Mesenchymal stem cell (in vitro differentiated cells and primary cell): Measurements from ENCODE around the gene PRF1.

Experiments used
- DNase-seq: peaks from one replicate; pipeline ENCODE4 v3.0.0-alpha.2; 2013
- H2AFZ ChIP-seq: one replicate; pipeline ENCODE4 v1.6.1; 2013; ENCODE audit warnings: low read depth, mild to moderate bottlenecking, control low read depth, inconsistent platforms, low read length, moderate library complexity
- H2AK5ac ChIP-seq: 2 replicates; pipeline ENCODE4 v1.6.1; 2013; ENCODE audit warnings: low read length, moderate library complexity, mild to moderate bottlenecking, inconsistent platforms; ENCODE audit not compliant: severe bottlenecking
- H2BK120ac ChIP-seq: one replicate; pipeline ENCODE4 v1.6.1; 2013; ENCODE audit warnings: low read depth, mild to moderate bottlenecking, inconsistent platforms, low read length, moderate library complexity
- H2BK12ac ChIP-seq, 2 experiments: one replicate each; pipeline ENCODE4 v1.6.1; 2013; ENCODE audit warnings: inconsistent platforms in 2 of 2, low read length in 2 of 2, mild to moderate bottlenecking in 2 of 2, moderate library complexity in 2 of 2, control low read depth in 1 of 2
- H2BK15ac ChIP-seq: one replicate; pipeline ENCODE4 v1.6.1; 2013; ENCODE audit warnings: mild to moderate bottlenecking, low read depth, inconsistent platforms; ENCODE audit not compliant: poor library complexity, severe bottlenecking
- H2BK5ac ChIP-seq: 2 replicates; pipeline ENCODE4 v1.6.1; 2013; ENCODE audit warnings: low read depth, mild to moderate bottlenecking, low read length, control low read depth, inconsistent platforms; ENCODE audit not compliant: poor library complexity, severe bottlenecking
- H3K14ac ChIP-seq, 2 experiments: one replicate each; pipeline ENCODE4 v1.6.1; 2013; ENCODE audit warnings: inconsistent platforms in 2 of 2, low read length in 2 of 2, control low read depth in 1 of 2, mild to moderate bottlenecking in 1 of 2, moderate library complexity in 1 of 2
- H3K18ac ChIP-seq, 2 experiments: one replicate each; pipeline ENCODE4 v1.6.1; 2013; ENCODE audit warnings: inconsistent platforms in 2 of 2, low read length in 2 of 2, control low read depth in 1 of 2, low read depth in 1 of 2, mild to moderate bottlenecking in 1 of 2
- H3K23ac ChIP-seq, 2 experiments: one replicate each; pipeline ENCODE4 v1.6.1; 2013; ENCODE audit warnings: inconsistent platforms in 2 of 2, low read length in 2 of 2, mild to moderate bottlenecking in 2 of 2, moderate library complexity in 2 of 2, control low read depth in 1 of 2
- H3K27ac ChIP-seq: 2 replicates; pipeline ENCODE4 v1.5.1; 2013; ENCODE audit warnings: mild to moderate bottlenecking, moderate library complexity, low read length, control low read depth, inconsistent platforms; ENCODE audit not compliant: poor library complexity, severe bottlenecking
- H3K27me3 ChIP-seq, 2 experiments: 2 replicates each; pipeline versions ENCODE4 v1.6.1 to v1.7.0; 2013; ENCODE audit warnings: low read length in 2 of 2, mild to moderate bottlenecking in 2 of 2, moderate library complexity in 2 of 2, control low read depth in 1 of 2, inconsistent platforms in 1 of 2; ENCODE audit not compliant: control insufficient read depth in 1 of 2, insufficient read depth in 1 of 2
- H3K36me3 ChIP-seq, 2 experiments: 2 replicates each; pipeline versions ENCODE4 v1.6.1 to v1.7.0; 2013; ENCODE audit warnings: low read length in 2 of 2, control low read depth in 1 of 2, inconsistent platforms in 1 of 2, low read depth in 1 of 2, mild to moderate bottlenecking in 1 of 2; ENCODE audit not compliant: insufficient read depth in 2 of 2, control insufficient read depth in 1 of 2
- H3K4ac ChIP-seq, 2 experiments: one replicate each; pipeline ENCODE4 v1.6.1; 2013; ENCODE audit warnings: inconsistent platforms in 2 of 2, low read length in 2 of 2, mild to moderate bottlenecking in 2 of 2, moderate library complexity in 2 of 2, control low read depth in 1 of 2, low read depth in 1 of 2
- H3K4me1 ChIP-seq: 2 replicates; pipeline ENCODE4 v1.6.1; 2013; ENCODE audit warnings: low read depth, low read length, control low read depth; ENCODE audit not compliant: control insufficient read depth, insufficient read depth
- H3K4me2 ChIP-seq: 2 replicates; pipeline ENCODE4 v1.6.1; 2013; ENCODE audit warnings: low read length, mild to moderate bottlenecking, inconsistent platforms; ENCODE audit not compliant: poor library complexity, severe bottlenecking
- H3K4me3 ChIP-seq, 2 experiments: 2 replicates each; pipeline versions ENCODE4 v1.5.1 to v1.7.0; 2013; ENCODE audit warnings: low read length in 2 of 2, mild to moderate bottlenecking in 2 of 2, control low read depth in 1 of 2, low read depth in 1 of 2; ENCODE audit not compliant: insufficient read depth in 1 of 2
- H3K79me1 ChIP-seq: replicated peaks from 2 replicates; pipeline ENCODE4 v1.6.1; 2013; ENCODE audit warnings: mild to moderate bottlenecking, control low read depth, low read length, inconsistent platforms; ENCODE audit not compliant: poor library complexity, severe bottlenecking
- H3K9ac ChIP-seq: 2 replicates; pipeline ENCODE4 v1.7.0; 2013; ENCODE audit warnings: mild to moderate bottlenecking, low read length, moderate library complexity
- H3K9me3 ChIP-seq: 2 replicates; pipeline ENCODE4 v1.7.0; 2013; ENCODE audit warnings: mild to moderate bottlenecking, low read length; ENCODE audit not compliant: control insufficient read depth
- H4K8ac ChIP-seq: one replicate; pipeline ENCODE4 v1.6.1; 2013; ENCODE audit warnings: inconsistent platforms, mild to moderate bottlenecking, low read length, moderate library complexity
- H4K91ac ChIP-seq: one replicate; pipeline ENCODE4 v1.6.1; 2013; ENCODE audit warnings: mild to moderate bottlenecking, low read length, inconsistent platforms
- WGBS: methylation state at CpG from one replicate; pipeline ENCODE4 v1.1.7; 2013; ENCODE audit warnings: mixed read lengths; 5-methylcytosine and 5-hydroxymethylcytosine counted together

Gene PRF1

GRCh38 chr10:70561558-70561957 lies 41.0 kb downstream of the PRF1 start:
- Histone ChIP-seq H2BK12ac (no peak overlapping the region), H3K27me3 (peaks cover 0 to 7% of the 10 kb centered on the region in 2 experiments), H4K8ac (no peak overlapping the region), H2BK120ac (no peak overlapping the region), H4K91ac (no peak overlapping the region), H2AK5ac (no peak overlapping the region), H3K79me1 (no peaks in the 10 kb centered on the region), H3K4ac (no peak overlapping the region), H3K18ac (no peak overlapping the region), H3K9ac (no peak overlapping the region), H2BK15ac (no peak overlapping the region), H2BK5ac (no peak overlapping the region), H3K4me1 (peaks cover 20% of the 10 kb centered on the region), H3K4me2 (no peak overlapping the region), H3K27ac (no peak overlapping the region), H2AFZ (no peak overlapping the region), H3K23ac (no peak overlapping the region), H3K4me3 (no peak overlapping the region), H3K9me3 (no peaks in the 10 kb centered on the region), H3K36me3 (no peaks in the 10 kb centered on the region), H3K14ac (no peak overlapping the region)
- no peak for DNase-seq
- WGBS: 88% methylated on average over 6 of the region's 6 CpGs

GRCh38 chr10:70561070-70561469 lies 41.5 kb downstream of the PRF1 start:
- peaks cover 20% of the 10 kb centered on the region for H3K4me1 ChIP-seq
- no peak overlapping the region for H3K4me2 ChIP-seq
- H3K18ac ChIP-seq: no peak overlapping the region
- no peak overlapping the region for H2AK5ac ChIP-seq
- no peak overlapping the region for H4K8ac ChIP-seq
- H2BK15ac ChIP-seq: no peak overlapping the region
- peaks cover 0 to 7% of the 10 kb centered on the region in 2 experiments for H3K27me3 ChIP-seq
- no peak overlapping the region for H4K91ac ChIP-seq
- no peak overlapping the region for H3K4me3 ChIP-seq
- H3K9me3 ChIP-seq: no peaks in the 10 kb centered on the region
- no peak overlapping the region for H3K9ac ChIP-seq
- no peak for DNase-seq
- H3K23ac ChIP-seq: no peak overlapping the region
- no peak overlapping the region for H2BK12ac ChIP-seq
- H3K4ac ChIP-seq: no peak overlapping the region
- no peak overlapping the region for H3K27ac ChIP-seq
- H3K14ac ChIP-seq: no peak overlapping the region
- H2BK120ac ChIP-seq: no peak overlapping the region
- H3K36me3 ChIP-seq: no peaks in the 10 kb centered on the region
- no peaks in the 10 kb centered on the region for H3K79me1 ChIP-seq
- no peak overlapping the region for H2BK5ac ChIP-seq
- no peak overlapping the region for H2AFZ ChIP-seq
- WGBS: 93% methylated on average over 10 of the region's 10 CpGs

- Histone ChIP-seq H3K27ac (no peak overlapping the region), H3K9ac (no peak overlapping the region), H3K14ac (no peak overlapping the region), H2BK120ac (no peak overlapping the region), H3K4me3 (no peak overlapping the region), H2AFZ (no peak overlapping the region), H2BK15ac (no peak overlapping the region), H3K36me3 (no peaks in the 10 kb centered on the region), H3K4ac (no peak overlapping the region), H3K4me2 (no peak overlapping the region), H4K8ac (no peak overlapping the region), H4K91ac (no peak overlapping the region), H2AK5ac (no peak overlapping the region), H2BK5ac (no peak overlapping the region), H3K9me3 (no peaks in the 10 kb centered on the region), H3K4me1 (peaks cover 20% of the 10 kb centered on the region), H3K23ac (no peak overlapping the region), H2BK12ac (no peak overlapping the region), H3K79me1 (no peaks in the 10 kb centered on the region), H3K18ac (no peak overlapping the region), H3K27me3 (peaks cover 0 to 7% of the 10 kb centered on the region in 2 experiments)
- 91% methylated on average over 14 of the region's 14 CpGs for WGBS
- DNase-seq: no peak
Measured at GRCh38 chr10:70560511-70560941, 42.0 kb downstream of the PRF1 start.

GRCh38 chr10:70559861-70560260 lies 42.7 kb downstream of the PRF1 start:
- no peak overlapping the region for H3K4me3 ChIP-seq
- 82% methylated on average over 5 of the region's 5 CpGs for WGBS
- H3K4me2 ChIP-seq: no peak overlapping the region
- H3K79me1 ChIP-seq: no peaks in the 10 kb centered on the region
- no peak overlapping the region for H2BK5ac ChIP-seq
- H4K91ac ChIP-seq: no peak overlapping the region
- no peak overlapping the region for H3K14ac ChIP-seq
- no peaks in the 10 kb centered on the region for H3K9me3 ChIP-seq
- no peaks in the 10 kb centered on the region for H3K36me3 ChIP-seq
- H4K8ac ChIP-seq: no peak overlapping the region
- H2BK120ac ChIP-seq: no peak overlapping the region
- no peak overlapping the region for H3K4ac ChIP-seq
- H2AK5ac ChIP-seq: peak overlapping the region; percentile 88
- no peak overlapping the region for H2BK12ac ChIP-seq
- no peak overlapping the region for H3K23ac ChIP-seq
- peaks cover 20% of the 10 kb centered on the region for H3K4me1 ChIP-seq
- no peak overlapping the region for H3K27ac ChIP-seq
- no peak overlapping the region for H2AFZ ChIP-seq
- H3K9ac ChIP-seq: no peak overlapping the region
- DNase-seq: no peak
- no peak overlapping the region for H2BK15ac ChIP-seq
- H3K27me3 ChIP-seq: peaks cover 0 to 7% of the 10 kb centered on the region in 2 experiments
- no peak overlapping the region for H3K18ac ChIP-seq
